ENCODE data around the gene DAZAP1.

The DAZAP1 gene

GRCh38 chr19:1456121-1456900 is 48.9 kb downstream of the DAZAP1 start:
- no peak for DNase-seq (ENCODE audit: low read depth, low spot score)

GRCh38 chr19:1457031-1457739 is 49.8 kb downstream of the DAZAP1 start:
- DNase-seq (ENCODE audit: low read depth, low spot score), result no peak

GRCh38 chr19:1457892-1458291 is 50.5 kb downstream of the DAZAP1 start:
- no peak for DNase-seq (ENCODE audit: low read depth, low spot score)

GRCh38 chr19:1459479-1459878 is 52.1 kb downstream of the DAZAP1 start:
- no peak for DNase-seq (ENCODE audit: low read depth, low spot score)

- no peak for DNase-seq (ENCODE audit: low read depth, low spot score)
These were observed 52.9 kb downstream of the DAZAP1 start for GRCh38 chr19:1460033-1460995.

- no peak for DNase-seq (ENCODE audit: low read depth, low spot score)
These were observed 54.5 kb downstream of the DAZAP1 start for GRCh38 chr19:1461862-1462261.

GRCh38 chr19:1465191-1466016 is 58.0 kb downstream of the DAZAP1 start:
- no peak for DNase-seq (ENCODE audit: low read depth, low spot score)

GRCh38 chr19:1466018-1466460 is 58.7 kb downstream of the DAZAP1 start:
- no peak for DNase-seq (ENCODE audit: low read depth, low spot score)

GRCh38 chr19:1466461-1467214 is 59.3 kb downstream of the DAZAP1 start:
- DNase-seq (ENCODE audit: low read depth, low spot score), result no peak

GRCh38 chr19:1467215-1467489 is 59.8 kb downstream of the DAZAP1 start:
- no peak for DNase-seq (ENCODE audit: low read depth, low spot score)

- DNase-seq (ENCODE audit: low read depth, low spot score), result no peak
These were observed 60.3 kb downstream of the DAZAP1 start for GRCh38 chr19:1467490-1468273.

- no peak for DNase-seq (ENCODE audit: low read depth, low spot score)
These were observed 61.0 kb downstream of the DAZAP1 start for GRCh38 chr19:1468274-1468820.

- DNase-seq (ENCODE audit: low read depth, low spot score), result no peak
These were observed 61.5 kb downstream of the DAZAP1 start for GRCh38 chr19:1468821-1469254.

GRCh38 chr19:1469255-1470054 is 62.1 kb downstream of the DAZAP1 start:
- DNase-seq (ENCODE audit: low read depth, low spot score), result no peak

- no peak for DNase-seq (ENCODE audit: low read depth, low spot score)
These were observed 62.6 kb downstream of the DAZAP1 start for GRCh38 chr19:1470055-1470304.

- peak; percentile 43 for DNase-seq (ENCODE audit: low read depth, low spot score)
These were observed 63.1 kb downstream of the DAZAP1 start for GRCh38 chr19:1470305-1471009.

- no peak for DNase-seq (ENCODE audit: low read depth, low spot score)
These were observed 63.7 kb downstream of the DAZAP1 start for GRCh38 chr19:1471010-1471514.

Data from activated CD4-positive, CD25-positive, alpha-beta regulatory T cell treated with anti-CD3 and anti-CD28 coated beads, Interleukin-2, amount 50 U/mL, for 16 hours (primary cell).